ENCODE results near the gene CTIF. TPM values are rescaled to one million over a fixed set of nuclear protein-coding genes. Genes with fewer than 3 reads are reported as not detected.

The CTIF gene
- total and polyA plus RNA-seq, 4 experiments from 2014 or later = 5.2 to 6.5 TPM; not detected in 2

GRCh38 chr18:48638896-48639771 lies 100.3 kb downstream of the CTIF start:
- Histone ChIP-seq H3K27me3 (ENCODE audit: insufficient read depth, low read length) (no peaks in the 10 kb centered on the region), H3K9me3 (ENCODE audit: control insufficient read depth in 1 of 2, low read length in 2 of 2) (no peaks in the 10 kb centered on the region), H3K4me3 (ENCODE audit: low read length in 2 of 2) (no peak overlapping the region), H3K36me3 (ENCODE audit: insufficient read depth, low read length) (no peaks in the 10 kb centered on the region), H3K27ac (ENCODE audit: low read depth, low read length) (no peak overlapping the region), H3K4me1 (ENCODE audit: insufficient read depth, low read length) (no peaks in the 10 kb centered on the region)
- no peak for DNase-seq
- H3K4me1 Mint-ChIP-seq = no peaks in the 10 kb centered on the region
- intact Hi-C loops (cut with micrococcal nuclease) = no loop called here
- peaks cover 2 to 3% of the 10 kb centered on the region in 2 donors for H3K27me3 Mint-ChIP-seq
- peaks cover 0 to 8% (median 1%) of the 10 kb centered on the region in 8 donors for H3K9me3 Mint-ChIP-seq
- peaks cover 0 to 5% of the 10 kb centered on the region in 2 donors for H3K36me3 Mint-ChIP-seq
- CTCF ChIA-PET (ENCODE audit: partially characterized antibody) = no interaction called here
- no peak overlapping the region for H3K27ac Mint-ChIP-seq
- no peak overlapping the region for H3K4me3 Mint-ChIP-seq
- POLR2A ChIA-PET (ENCODE audit: partially characterized antibody) = no interaction called here

GRCh38 chr18:48639772-48640432 lies 101.1 kb downstream of the CTIF start:
- DNase-seq = no peak
- ChIA-PET POLR2A (ENCODE audit: partially characterized antibody) (no interaction called here), CTCF (ENCODE audit: partially characterized antibody) (no interaction called here)
- no peak overlapping the region for H3K27ac Mint-ChIP-seq
- peaks cover 0 to 5% of the 10 kb centered on the region in 2 donors for H3K36me3 Mint-ChIP-seq
- H3K4me1 ChIP-seq (ENCODE audit: insufficient read depth, low read length) = no peaks in the 10 kb centered on the region
- peaks cover 3 to 4% of the 10 kb centered on the region in 2 donors for H3K27me3 Mint-ChIP-seq
- intact Hi-C loops (cut with micrococcal nuclease) = no loop called here
- no peaks in the 10 kb centered on the region for H3K4me1 Mint-ChIP-seq
- H3K27ac ChIP-seq (ENCODE audit: low read depth, low read length) = no peak overlapping the region
- H3K27me3 ChIP-seq (ENCODE audit: insufficient read depth, low read length) = no peaks in the 10 kb centered on the region
- no peaks in the 10 kb centered on the region for H3K9me3 ChIP-seq (ENCODE audit: control insufficient read depth in 1 of 2, low read length in 2 of 2)
- H3K36me3 ChIP-seq (ENCODE audit: insufficient read depth, low read length) = no peaks in the 10 kb centered on the region
- H3K9me3 Mint-ChIP-seq = peaks cover 0 to 8% (median 1%) of the 10 kb centered on the region in 8 donors
- no peak overlapping the region for H3K4me3 ChIP-seq (ENCODE audit: low read length in 2 of 2)
- no peak overlapping the region for H3K4me3 Mint-ChIP-seq

- Mint-ChIP-seq H3K27me3 (peaks cover 3 to 4% of the 10 kb centered on the region in 2 donors), H3K4me3 (no peak overlapping the region), H3K36me3 (peaks cover 0 to 5% of the 10 kb centered on the region in 2 donors), H3K9me3 (peaks cover 0 to 8% (median 1%) of the 10 kb centered on the region in 8 donors), H3K27ac (no peak overlapping the region), H3K4me1 (no peaks in the 10 kb centered on the region)
- Histone ChIP-seq H3K4me1 (ENCODE audit: insufficient read depth, low read length) (no peaks in the 10 kb centered on the region), H3K4me3 (ENCODE audit: low read length in 2 of 2) (no peak overlapping the region), H3K27me3 (ENCODE audit: insufficient read depth, low read length) (no peaks in the 10 kb centered on the region), H3K27ac (ENCODE audit: low read depth, low read length) (no peak overlapping the region), H3K9me3 (ENCODE audit: control insufficient read depth in 1 of 2, low read length in 2 of 2) (no peaks in the 10 kb centered on the region), H3K36me3 (ENCODE audit: insufficient read depth, low read length) (no peaks in the 10 kb centered on the region)
- intact Hi-C loops (cut with micrococcal nuclease) = no loop called here
- DNase-seq = no peak
- CTCF ChIA-PET (ENCODE audit: partially characterized antibody) = no interaction called here
- POLR2A ChIA-PET (ENCODE audit: partially characterized antibody) = no interaction called here
These were observed 101.9 kb downstream of the CTIF start for GRCh38 chr18:48640566-48641270.

DNA sequence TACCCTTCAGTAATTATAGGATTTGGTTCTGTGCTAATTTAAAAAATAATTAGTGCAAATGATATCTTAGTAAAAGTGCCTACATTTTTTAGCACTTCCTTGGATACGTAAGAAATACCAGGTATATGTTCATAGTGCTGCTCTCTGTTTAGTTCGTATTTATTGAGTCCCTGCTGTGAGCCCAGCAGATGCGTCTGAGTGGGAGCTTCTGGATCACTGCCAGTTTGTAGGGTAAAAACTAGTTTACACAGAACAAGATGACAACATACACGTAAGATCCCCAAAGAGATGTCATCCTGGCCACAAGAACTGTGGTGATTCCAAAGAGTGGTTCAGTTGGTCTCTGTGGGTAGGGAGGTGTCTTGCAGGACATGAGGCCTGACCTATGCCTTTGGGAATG lies 103.2 kb downstream of the CTIF start:
- Mint-ChIP-seq H3K9me3 (peaks cover 0 to 8% (median 1%) of the 10 kb centered on the region in 8 donors), H3K4me3 (peak overlapping the region in 1 of 8 donors; percentile 77), H3K4me1 (no peaks in the 10 kb centered on the region), H3K36me3 (peaks cover 0 to 5% of the 10 kb centered on the region in 2 donors), H3K27me3 (peaks cover 3 to 5% of the 10 kb centered on the region in 2 donors), H3K27ac (no peak overlapping the region)
- no peaks in the 10 kb centered on the region for H3K4me1 ChIP-seq (ENCODE audit: insufficient read depth, low read length)
- H3K27me3 ChIP-seq (ENCODE audit: insufficient read depth, low read length) = no peaks in the 10 kb centered on the region
- no peak for DNase-seq
- H3K9me3 ChIP-seq (ENCODE audit: control insufficient read depth in 1 of 2, low read length in 2 of 2) = no peaks in the 10 kb centered on the region
- no peak overlapping the region for H3K4me3 ChIP-seq (ENCODE audit: low read length in 2 of 2)
- H3K36me3 ChIP-seq (ENCODE audit: insufficient read depth, low read length) = no peaks in the 10 kb centered on the region
- no peak overlapping the region for H3K27ac ChIP-seq (ENCODE audit: low read depth, low read length)
- intact Hi-C loops (cut with micrococcal nuclease) = no loop called here
- CTCF ChIA-PET (ENCODE audit: partially characterized antibody) = no interaction called here
- POLR2A ChIA-PET (ENCODE audit: partially characterized antibody) = no interaction called here

GRCh38 chr18:48642503-48642902 lies 103.7 kb downstream of the CTIF start:
- Mint-ChIP-seq H3K4me1 (no peaks in the 10 kb centered on the region), H3K27ac (no peak overlapping the region), H3K36me3 (peaks cover 0 to 5% of the 10 kb centered on the region in 2 donors), H3K27me3 (peaks cover 3 to 5% of the 10 kb centered on the region in 2 donors), H3K4me3 (no peak overlapping the region), H3K9me3 (peaks cover 0 to 8% (median 1%) of the 10 kb centered on the region in 8 donors)
- Histone ChIP-seq H3K27me3 (ENCODE audit: insufficient read depth, low read length) (no peaks in the 10 kb centered on the region), H3K4me3 (ENCODE audit: low read length in 2 of 2) (no peak overlapping the region), H3K27ac (ENCODE audit: low read depth, low read length) (no peak overlapping the region), H3K9me3 (ENCODE audit: control insufficient read depth in 1 of 2, low read length in 2 of 2) (no peaks in the 10 kb centered on the region), H3K4me1 (ENCODE audit: insufficient read depth, low read length) (no peaks in the 10 kb centered on the region), H3K36me3 (ENCODE audit: insufficient read depth, low read length) (no peaks in the 10 kb centered on the region)
- POLR2A ChIA-PET (ENCODE audit: partially characterized antibody) = no interaction called here
- CTCF ChIA-PET (ENCODE audit: partially characterized antibody) = no interaction called here
- intact Hi-C loops (cut with micrococcal nuclease) = no loop called here
- no peak for DNase-seq

DNA sequence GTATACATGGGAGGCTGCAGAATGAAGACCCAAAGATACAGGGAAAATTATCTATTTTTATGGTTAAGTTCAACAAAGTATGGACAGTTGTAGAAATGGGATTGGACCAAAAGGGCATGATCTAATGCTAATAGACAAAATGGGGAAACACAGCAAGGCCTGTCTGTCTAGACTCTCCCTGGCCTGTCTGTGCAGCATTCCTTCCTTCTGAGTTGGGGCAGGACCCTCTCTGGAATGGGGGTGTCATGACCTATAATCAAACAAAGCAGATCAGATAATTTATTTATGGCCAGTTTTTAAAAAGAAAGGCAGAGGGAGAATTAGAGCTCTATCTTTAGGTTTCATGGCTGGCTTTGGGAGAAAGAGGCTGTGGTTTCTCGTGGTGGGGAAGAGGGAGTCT lies 104.4 kb downstream of the CTIF start:
- CTCF ChIA-PET (ENCODE audit: partially characterized antibody) = no interaction called here
- peaks cover 0 to 5% of the 10 kb centered on the region in 2 donors for H3K36me3 Mint-ChIP-seq
- H3K27me3 Mint-ChIP-seq = peaks cover 3 to 5% of the 10 kb centered on the region in 2 donors
- DNase-seq = no peak
- peaks cover 0 to 8% (median 1%) of the 10 kb centered on the region in 8 donors for H3K9me3 Mint-ChIP-seq
- Histone ChIP-seq H3K36me3 (ENCODE audit: insufficient read depth, low read length) (no peaks in the 10 kb centered on the region), H3K4me1 (ENCODE audit: insufficient read depth, low read length) (no peaks in the 10 kb centered on the region), H3K9me3 (ENCODE audit: control insufficient read depth in 1 of 2, low read length in 2 of 2) (no peaks in the 10 kb centered on the region), H3K27me3 (ENCODE audit: insufficient read depth, low read length) (no peaks in the 10 kb centered on the region), H3K4me3 (ENCODE audit: low read length in 2 of 2) (no peak overlapping the region), H3K27ac (ENCODE audit: low read depth, low read length) (no peak overlapping the region)
- no peak overlapping the region for H3K4me3 Mint-ChIP-seq
- no peaks in the 10 kb centered on the region for H3K4me1 Mint-ChIP-seq
- H3K27ac Mint-ChIP-seq = peak overlapping the region in 1 of 7 donors; percentile 33
- POLR2A ChIA-PET (ENCODE audit: partially characterized antibody) = no interaction called here
- intact Hi-C loops (cut with micrococcal nuclease) = no loop called here

GRCh38 chr18:48644029-48644428 lies 105.2 kb downstream of the CTIF start:
- ChIA-PET POLR2A (ENCODE audit: partially characterized antibody) (no interaction called here), CTCF (ENCODE audit: partially characterized antibody) (no interaction called here)
- intact Hi-C loops (cut with micrococcal nuclease) = no loop called here
- peaks cover 0 to 5% of the 10 kb centered on the region in 2 donors for H3K36me3 Mint-ChIP-seq
- no peaks in the 10 kb centered on the region for H3K9me3 ChIP-seq (ENCODE audit: control insufficient read depth in 1 of 2, low read length in 2 of 2)
- H3K9me3 Mint-ChIP-seq = peaks cover 0 to 8% (median 1%) of the 10 kb centered on the region in 8 donors
- no peak overlapping the region for H3K27ac ChIP-seq (ENCODE audit: low read depth, low read length)
- no peak overlapping the region for H3K4me3 ChIP-seq (ENCODE audit: low read length in 2 of 2)
- no peaks in the 10 kb centered on the region for H3K4me1 Mint-ChIP-seq
- no peaks in the 10 kb centered on the region for H3K36me3 ChIP-seq (ENCODE audit: insufficient read depth, low read length)
- no peaks in the 10 kb centered on the region for H3K4me1 ChIP-seq (ENCODE audit: insufficient read depth, low read length)
- H3K4me3 Mint-ChIP-seq = no peak overlapping the region
- peaks cover 0 to 5% of the 10 kb centered on the region in 2 donors for H3K27me3 Mint-ChIP-seq
- DNase-seq = no peak
- no peak overlapping the region for H3K27ac Mint-ChIP-seq
- H3K27me3 ChIP-seq (ENCODE audit: insufficient read depth, low read length) = no peaks in the 10 kb centered on the region

Measured in CD4-positive, alpha-beta memory T cell (primary cell).